Measurements from ENCODE around the gene RPS10.

DNA sequence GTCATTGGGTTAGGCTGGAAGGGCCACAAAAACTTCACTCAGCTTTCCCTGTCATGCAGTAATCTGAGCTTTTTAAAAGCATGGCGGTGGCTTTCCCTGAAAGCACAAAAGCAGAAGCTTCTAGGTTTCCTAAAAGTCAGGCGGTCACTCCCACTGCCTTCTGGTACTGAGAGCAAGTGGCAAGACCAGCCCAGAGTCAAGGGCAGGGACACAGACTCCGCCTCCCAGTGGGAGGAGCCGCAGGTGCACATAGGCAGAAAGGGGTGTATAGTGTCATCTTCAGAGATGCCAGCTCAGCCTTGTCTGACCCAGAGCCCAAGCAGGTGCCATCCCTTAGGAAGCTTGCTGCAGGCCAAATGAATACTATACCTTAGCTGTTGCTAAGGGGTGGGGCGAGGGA is 22.0 kb upstream of the RPS10 start:
- TF ChIP-seq, protein P1, sequence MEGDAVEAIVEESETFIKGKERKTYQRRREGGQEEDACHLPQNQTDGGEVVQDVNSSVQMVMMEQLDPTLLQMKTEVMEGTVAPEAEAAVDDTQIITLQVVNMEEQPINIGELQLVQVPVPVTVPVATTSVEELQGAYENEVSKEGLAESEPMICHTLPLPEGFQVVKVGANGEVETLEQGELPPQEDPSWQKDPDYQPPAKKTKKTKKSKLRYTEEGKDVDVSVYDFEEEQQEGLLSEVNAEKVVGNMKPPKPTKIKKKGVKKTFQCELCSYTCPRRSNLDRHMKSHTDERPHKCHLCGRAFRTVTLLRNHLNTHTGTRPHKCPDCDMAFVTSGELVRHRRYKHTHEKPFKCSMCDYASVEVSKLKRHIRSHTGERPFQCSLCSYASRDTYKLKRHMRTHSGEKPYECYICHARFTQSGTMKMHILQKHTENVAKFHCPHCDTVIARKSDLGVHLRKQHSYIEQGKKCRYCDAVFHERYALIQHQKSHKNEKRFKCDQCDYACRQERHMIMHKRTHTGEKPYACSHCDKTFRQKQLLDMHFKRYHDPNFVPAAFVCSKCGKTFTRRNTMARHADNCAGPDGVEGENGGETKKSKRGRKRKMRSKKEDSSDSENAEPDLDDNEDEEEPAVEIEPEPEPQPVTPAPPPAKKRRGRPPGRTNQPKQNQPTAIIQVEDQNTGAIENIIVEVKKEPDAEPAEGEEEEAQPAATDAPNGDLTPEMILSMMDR (conservative IDR thresholded peaks at IDR 0.05; ENCODE audit: low read length): no peak
- no peak for TF ChIP-seq EZH2phosphoT487 (IDR thresholded peaks at IDR 0.05; ENCODE audit: borderline replicate concordance, low read depth, low read length)

Data from OCI-LY7 (cell line).